H54 (cell line): Measurements from ENCODE around the gene TMEM120B.
"Not testable (repeated sequence)": the region's sequence is repeated elsewhere in the genome, so short reads cannot be mapped to it uniquely, and the experiment has no call there.

Source experiments
- DNase-seq: peaks from one replicate; pipeline ENCODE4 v3.0.0; 2011; ENCODE audit warnings: low spot score, mixed read lengths; ENCODE audit not compliant: insufficient read length
- FAIRE-seq: peaks from 3 replicates; lab custom pipeline; 2011; peaks lifted over from hg19 to GRCh38; lab: Jason Lieb, UNC
- POLR2A ChIP-seq: IDR thresholded peaks from 2 replicates; pipeline ENCODE4 v1.6.1; 2011; ENCODE audit warnings: low read depth, mild to moderate bottlenecking, low read length

TMEM120B gene

DNA sequence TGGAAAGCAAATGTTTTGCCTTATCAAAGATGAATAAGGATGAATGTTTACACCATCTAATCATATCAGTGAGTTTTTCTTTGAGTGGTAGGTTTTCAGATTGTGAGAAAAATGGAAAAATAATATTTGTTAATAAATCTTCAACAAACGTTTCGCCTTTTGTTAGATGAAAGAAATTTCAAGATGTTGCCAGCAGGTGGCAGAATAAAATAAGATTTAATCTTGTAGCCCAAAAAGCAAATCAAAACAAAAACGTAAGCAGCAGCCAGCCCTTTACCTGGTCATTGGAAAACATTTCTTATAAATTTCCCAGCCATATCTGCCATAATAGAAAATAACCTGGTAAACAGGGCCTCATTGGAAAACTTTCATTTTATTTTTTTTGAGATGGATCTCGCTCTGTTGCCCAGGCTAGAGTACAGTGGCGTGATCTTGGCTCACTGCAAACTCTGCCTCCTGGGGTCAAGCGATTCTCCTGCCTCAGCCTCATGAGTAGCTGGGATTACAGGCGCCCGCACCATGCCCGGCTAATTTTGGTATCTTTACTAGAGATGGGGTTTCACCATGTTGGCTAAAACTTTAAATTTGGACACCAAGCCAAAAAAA lies 15.4 kb upstream of the TMEM120B start:
- DNase-seq (no peak), FAIRE-seq (peak; percentile 38)
- TF ChIP-seq POLR2A, result no peak

DNA sequence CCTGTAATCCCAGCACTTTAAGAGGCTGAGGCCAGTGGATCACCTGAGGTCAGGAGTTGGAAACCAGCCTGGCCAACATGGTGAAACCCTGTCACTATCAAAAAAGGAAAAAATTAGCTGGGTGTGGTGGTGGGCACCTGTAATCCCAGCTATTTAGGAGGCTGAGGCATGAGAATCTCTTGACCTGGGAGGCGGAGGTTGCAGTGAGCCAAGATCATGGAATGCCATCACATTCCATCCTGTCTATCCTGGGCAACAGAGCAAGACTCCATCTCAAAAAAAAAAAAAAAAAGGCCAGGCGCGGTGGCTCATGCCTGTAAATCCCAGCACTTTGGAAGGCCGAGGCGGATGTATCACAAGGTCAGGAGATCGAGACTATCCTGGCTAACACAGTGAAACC lies 14.7 kb upstream of the TMEM120B start:
- not testable (repeated sequence) for FAIRE-seq, DNase-seq

- TF ChIP-seq POLR2A, result no peak
- DNase-seq (no peak), FAIRE-seq (no peak)
Observed at GRCh38 chr12:121701667-121702277, 10.8 kb upstream of the TMEM120B start.

DNA sequence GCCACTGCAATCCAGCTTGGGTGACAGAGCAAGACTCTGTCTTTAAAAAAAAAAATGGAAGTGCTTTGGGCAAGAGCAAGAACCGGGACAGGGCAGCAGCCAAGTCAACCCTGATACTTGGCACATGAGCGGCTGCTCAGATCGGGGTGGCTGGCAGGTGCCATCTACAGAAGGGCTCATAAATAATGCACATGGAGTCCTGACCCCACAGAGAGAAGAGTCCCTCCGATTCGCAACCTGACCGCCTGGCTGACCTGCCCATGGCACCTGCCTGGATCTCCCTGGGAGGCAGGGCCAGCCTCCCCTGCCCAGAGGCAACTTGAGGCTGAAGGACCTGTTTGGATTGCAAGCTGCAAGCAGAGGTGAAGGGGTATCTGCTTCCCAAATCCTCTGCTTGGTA lies 9.6 kb upstream of the TMEM120B start:
- no peak for TF ChIP-seq POLR2A
- FAIRE-seq, result no peak
- DNase-seq, result no peak

GRCh38 chr12:121705514-121705913 lies 7.0 kb upstream of the TMEM120B start:
- FAIRE-seq (no peak), DNase-seq (no peak)
- TF ChIP-seq POLR2A, result no peak

DNA sequence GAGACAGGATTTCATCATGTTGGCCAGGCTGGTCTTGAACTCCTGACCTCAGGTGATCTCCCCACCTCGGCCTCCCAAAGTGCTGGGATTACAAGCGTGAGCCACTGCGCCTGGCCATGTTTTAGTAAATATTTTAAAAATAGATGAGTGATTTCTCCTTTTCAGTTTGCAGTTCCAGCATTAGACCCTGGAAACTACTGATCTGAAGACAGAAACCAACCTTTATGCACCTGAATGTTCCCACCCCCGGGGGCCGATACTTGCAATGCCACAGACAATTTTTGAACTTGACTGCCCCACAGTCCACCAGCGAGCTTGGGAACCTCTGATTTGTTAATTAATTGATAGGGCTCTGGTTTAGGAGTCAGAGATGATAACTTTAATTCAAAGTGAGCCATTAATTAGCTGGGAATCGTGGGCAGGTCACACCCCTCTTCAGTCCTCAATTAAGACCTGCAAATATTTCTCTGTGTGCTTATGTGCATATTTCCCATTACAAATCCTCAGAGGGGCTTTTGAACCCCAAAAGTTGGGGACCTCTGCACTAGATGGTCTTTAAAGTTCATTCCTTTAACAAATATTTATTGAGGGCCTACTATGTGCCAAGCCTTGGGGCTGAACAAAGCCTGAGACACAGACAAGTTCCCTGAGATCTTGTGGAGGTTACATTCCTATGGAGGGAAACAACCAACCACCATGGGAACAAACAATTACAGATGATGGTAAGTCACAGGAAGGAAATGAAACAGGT lies 4.1 kb upstream of the TMEM120B start:
- no peak for DNase-seq
- TF ChIP-seq POLR2A, result no peak
- no peak for FAIRE-seq

DNA sequence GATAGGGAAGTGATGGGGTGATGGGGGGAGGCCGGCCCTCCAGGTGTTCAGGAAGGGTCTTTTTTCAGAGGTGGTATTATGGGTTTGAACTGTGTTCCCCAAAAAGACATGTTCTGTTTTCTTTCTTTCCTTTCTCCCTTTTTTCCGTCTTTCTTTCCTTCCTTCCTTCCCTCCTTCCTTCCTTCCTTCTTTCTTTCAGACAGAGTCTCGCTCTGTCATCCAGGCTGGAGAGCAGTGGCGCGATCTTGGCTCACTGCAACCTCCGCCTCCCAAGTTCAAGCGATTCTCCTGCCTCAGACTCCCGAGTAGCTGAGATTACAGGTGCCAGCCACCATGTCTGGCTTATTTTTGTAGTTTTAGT lies 3.5 kb upstream of the TMEM120B start:
- not testable (repeated sequence) for FAIRE-seq, DNase-seq

DNA sequence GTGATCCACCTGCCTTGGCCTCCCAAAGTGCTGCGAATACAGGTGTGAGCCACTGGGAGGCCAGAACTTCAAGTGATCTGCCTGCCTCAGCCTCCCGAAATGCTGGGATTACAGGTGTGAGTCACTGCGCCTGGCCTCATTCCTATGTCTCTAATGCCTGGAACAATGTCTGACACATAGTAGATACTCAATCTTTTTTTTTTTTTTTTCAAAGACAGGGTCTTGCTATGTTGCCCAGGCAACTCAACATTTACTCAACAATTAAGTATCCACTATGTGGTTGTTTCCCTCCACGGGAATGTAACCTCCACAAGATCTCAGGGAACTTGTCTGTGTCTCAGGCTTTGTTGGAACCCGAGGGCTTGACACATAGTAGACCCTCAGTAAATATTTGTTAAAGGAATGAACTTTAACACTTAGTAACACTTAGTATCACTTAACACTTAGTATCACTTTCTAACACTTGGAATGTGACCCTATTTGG lies 3.0 kb upstream of the TMEM120B start:
- no peak for TF ChIP-seq POLR2A
- FAIRE-seq, result no peak
- DNase-seq, result no peak

DNA sequence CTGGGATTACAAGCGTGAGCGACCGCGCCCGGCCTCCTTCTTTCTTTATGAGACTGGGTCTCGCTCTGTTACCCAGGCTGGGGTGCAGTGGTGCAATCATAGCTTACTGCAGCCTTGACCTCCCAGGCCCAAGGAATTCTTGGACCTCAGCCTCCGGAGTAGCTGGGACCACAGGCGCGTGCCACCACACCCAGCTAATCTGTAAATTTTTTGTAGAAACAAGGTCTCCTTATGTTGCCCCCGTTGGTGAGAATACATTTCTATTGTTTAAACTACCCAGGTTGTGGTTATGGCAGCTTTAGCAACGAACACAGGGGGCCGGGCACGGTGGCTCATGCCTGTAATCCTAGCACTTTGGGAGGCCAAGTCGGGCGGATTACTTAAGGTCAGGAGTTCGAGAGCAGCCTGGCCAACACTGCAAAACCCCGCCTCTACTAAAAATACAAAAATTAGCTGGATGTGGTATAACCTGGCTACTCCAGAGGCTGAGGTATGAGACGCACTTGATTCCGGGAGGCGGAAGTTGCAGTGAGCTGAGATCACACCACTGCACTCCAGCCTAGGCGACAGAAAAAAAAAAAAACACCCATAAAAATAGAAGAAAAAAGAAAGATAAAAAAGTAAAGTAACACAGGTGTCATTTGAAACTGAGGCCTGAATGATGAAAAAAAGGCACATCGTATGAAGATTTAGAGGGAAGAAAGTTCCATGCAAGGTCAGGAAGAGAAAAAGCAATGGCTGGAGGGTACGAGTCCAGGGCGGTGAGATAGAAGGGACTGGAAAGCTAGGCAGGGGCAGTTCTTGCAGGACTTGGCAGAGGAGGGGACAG lies 977 bp upstream of the TMEM120B start:
- TF ChIP-seq POLR2A, result no peak
- FAIRE-seq (no peak), DNase-seq (no peak)

DNA sequence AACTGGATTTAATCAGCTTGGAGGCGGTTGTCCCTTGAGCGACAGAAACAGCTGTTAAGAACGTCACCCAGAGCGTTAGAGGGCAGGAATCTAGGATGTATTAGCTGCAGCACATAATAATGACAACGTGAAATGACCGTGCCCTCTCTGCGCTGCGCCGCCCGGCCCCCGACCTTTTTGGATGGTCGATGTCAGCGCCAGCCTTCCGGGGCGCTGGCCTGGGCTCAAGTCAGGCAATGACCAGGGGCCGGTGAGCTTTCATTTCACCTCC lies 427 bp upstream of the TMEM120B start:
- FAIRE-seq (no peak), DNase-seq (no peak)
- TF ChIP-seq POLR2A, result no peak

DNA sequence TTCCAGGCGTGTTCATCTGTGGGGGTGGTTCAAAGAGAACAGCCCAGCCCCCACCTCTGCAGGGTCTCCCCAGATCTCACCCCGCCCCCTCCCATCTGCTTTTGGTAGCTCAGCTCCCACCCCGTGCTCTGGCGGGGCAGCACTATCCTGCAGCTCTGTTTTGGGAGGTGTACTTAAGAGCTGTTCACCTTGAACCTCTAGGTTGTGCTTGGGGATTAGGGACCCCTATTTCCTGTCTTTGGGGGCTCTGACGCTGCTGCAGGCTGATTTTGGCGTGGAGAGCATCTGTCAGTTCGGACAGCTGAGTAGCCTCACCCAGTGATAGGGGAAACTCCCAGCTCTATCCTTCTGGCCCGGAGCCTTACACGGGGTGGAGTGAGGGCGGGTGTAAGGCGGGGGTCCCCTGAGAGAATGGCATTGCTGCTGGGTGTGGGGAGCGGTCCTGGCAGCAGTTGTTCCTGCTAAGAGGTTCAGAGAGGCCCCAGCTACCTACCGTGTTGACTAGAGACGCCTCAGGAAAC lies 765 bp downstream of the TMEM120B start:
- no peak for FAIRE-seq
- no peak for DNase-seq
- TF ChIP-seq POLR2A, result no peak

GRCh38 chr12:121713793-121714192 lies 1.2 kb downstream of the TMEM120B start:
- no peak for TF ChIP-seq POLR2A
- DNase-seq (no peak), FAIRE-seq (no peak)

DNA sequence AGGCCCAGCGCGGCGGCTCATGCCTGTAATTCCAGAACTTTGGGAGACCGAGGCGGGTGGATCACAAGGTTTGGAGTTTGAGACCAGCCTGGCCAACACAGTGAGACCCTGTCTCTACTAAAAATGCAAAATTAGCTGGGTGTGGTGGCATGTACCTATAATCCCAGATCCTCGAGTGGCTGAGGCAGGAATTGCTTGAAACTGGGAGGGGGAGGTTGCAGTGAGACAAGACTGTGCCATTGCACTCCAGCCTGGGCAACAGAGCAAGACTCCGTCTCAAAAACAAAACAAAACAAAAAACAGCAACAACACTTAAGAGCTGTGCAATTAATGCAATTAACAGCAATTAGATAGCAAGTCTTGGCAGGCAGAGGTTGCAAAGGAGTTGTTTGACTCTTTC lies 2.5 kb downstream of the TMEM120B start:
- DNase-seq, FAIRE-seq: not testable (repeated sequence)

GRCh38 chr12:121715862-121716435 lies 3.4 kb downstream of the TMEM120B start:
- no peak for FAIRE-seq
- no peak for DNase-seq
- TF ChIP-seq POLR2A, result no peak
